IPS-NIHi11 (cell line): ENCODE data around the gene A2ML1.
"Not testable (repeated sequence)": the region's sequence is repeated elsewhere in the genome, so short reads cannot be mapped to it uniquely, and the experiment has no call there.

Experiments used
- DNase-seq: peaks from one replicate; pipeline ENCODE4 v3.0.0; 2012; ENCODE audit warnings: mixed read lengths, low spot score

Gene A2ML1

GRCh38 chr12:8906266-8907180, 84.1 kb downstream of the A2ML1 start:
- DNase-seq, result no peak

- no peak for DNase-seq
Measured at GRCh38 chr12:8907513-8907912, 85.1 kb downstream of the A2ML1 start.

- DNase-seq, result no peak
Measured at GRCh38 chr12:8909752-8910151, 87.3 kb downstream of the A2ML1 start.

- DNase-seq, result no peak
Measured at GRCh38 chr12:8911606-8912268, 89.3 kb downstream of the A2ML1 start.

- peak; percentile 29 for DNase-seq
Measured at GRCh38 chr12:8912914-8913313, 90.5 kb downstream of the A2ML1 start.

GRCh38 chr12:8913702-8914032, 91.2 kb downstream of the A2ML1 start:
- DNase-seq, result no peak

GRCh38 chr12:8914033-8914715, 91.8 kb downstream of the A2ML1 start, which contains the start of gene PHC1:
Gene PHC1, plus strand, starts transcription at chr12:8914509. Its CDS starts 3,169 bp downstream, at chr12:8917678.
- peak; percentile 93 for DNase-seq

GRCh38 chr12:8914716-8915526, 92.5 kb downstream of the A2ML1 start:
- peak; percentile 83 for DNase-seq

- no peak for DNase-seq
Measured at GRCh38 chr12:8916154-8916553, 93.7 kb downstream of the A2ML1 start.

GRCh38 chr12:8917031-8917430, 94.6 kb downstream of the A2ML1 start:
- DNase-seq, result no peak

GRCh38 chr12:8917751-8918150, 95.3 kb downstream of the A2ML1 start:
- no peak for DNase-seq

- not testable (repeated sequence) for DNase-seq
Measured at GRCh38 chr12:8919643-8920042, 97.2 kb downstream of the A2ML1 start.

- no peak for DNase-seq
Measured at GRCh38 chr12:8922544-8922943, 100.1 kb downstream of the A2ML1 start.
